Globus pallidus (tissue), 1 donor: Measurements from ENCODE around the gene TTC21A.
"Not testable (repeated sequence)": the region's sequence is repeated elsewhere in the genome, so short reads cannot be mapped to it uniquely, and the experiment has no call there.

Source experiments
- DNase-seq: peaks from one replicate; pipeline ENCODE4 v3.0.0-alpha.2; 2015; ENCODE audit warnings: low spot score

Gene TTC21A

GRCh38 chr3:39107388-39108199 lies at the start of gene TTC21A, which contains the start of gene GORASP1:
TTC21A (plus strand) TSS chr3:39107680; CDS start chr3:39107838, 158 bp downstream.
GORASP1 (minus strand) TSS chr3:39107627; CDS start chr3:39107541, 86 bp downstream.
- DNase-seq: peak; percentile 93

- not testable (repeated sequence) for DNase-seq
These were observed 46.3 kb upstream of the TTC21A start for GRCh38 chr3:39061228-39061627.

GRCh38 chr3:39062180-39062579 lies 45.3 kb upstream of the TTC21A start:
- DNase-seq: no peak

GRCh38 chr3:39063143-39063542 lies 44.3 kb upstream of the TTC21A start:
- no peak for DNase-seq

GRCh38 chr3:39064646-39065045 lies 42.8 kb upstream of the TTC21A start:
- no peak for DNase-seq

GRCh38 chr3:39065197-39065596 lies 42.3 kb upstream of the TTC21A start:
- DNase-seq: peak; percentile 50

GRCh38 chr3:39067286-39067685 lies 40.2 kb upstream of the TTC21A start:
- DNase-seq: no peak

GRCh38 chr3:39068556-39068955 lies 38.9 kb upstream of the TTC21A start:
- peak; percentile 24 for DNase-seq

- DNase-seq: no peak
These were observed 31.6 kb upstream of the TTC21A start for GRCh38 chr3:39075910-39076309.

GRCh38 chr3:39079530-39079929 lies 27.9 kb upstream of the TTC21A start:
- DNase-seq: no peak

GRCh38 chr3:39080026-39080425 lies 27.5 kb upstream of the TTC21A start:
- DNase-seq: no peak

- no peak for DNase-seq
These were observed 24.7 kb upstream of the TTC21A start for GRCh38 chr3:39082666-39083313.

GRCh38 chr3:39086144-39086543 lies 21.3 kb upstream of the TTC21A start:
- DNase-seq: no peak

- no peak for DNase-seq
These were observed 19.0 kb upstream of the TTC21A start for GRCh38 chr3:39088456-39088855.

GRCh38 chr3:39088889-39089288 lies 18.6 kb upstream of the TTC21A start:
- no peak for DNase-seq

- DNase-seq: no peak
These were observed 16.6 kb upstream of the TTC21A start for GRCh38 chr3:39090922-39091321.

GRCh38 chr3:39094851-39095677 lies 12.4 kb upstream of the TTC21A start:
- DNase-seq: no peak

- peak; percentile 26 for DNase-seq
These were observed 11.7 kb upstream of the TTC21A start for GRCh38 chr3:39095778-39096177.

GRCh38 chr3:39096775-39097174 lies 10.7 kb upstream of the TTC21A start:
- DNase-seq: peak; percentile 65

- no peak for DNase-seq
These were observed 9.6 kb upstream of the TTC21A start for GRCh38 chr3:39097716-39098472.

- no peak for DNase-seq
These were observed 8.9 kb upstream of the TTC21A start for GRCh38 chr3:39098473-39099000.
